OCI-LY3 (cell line): ENCODE results near the gene LMO7.

ENCODE experiments used
- H2AFZ ChIP-seq: fragments of 200-600, 300-600 bp; shearing (Covaris generic); 2 replicates; pipeline ENCODE4 v1.6.0; 2014; ENCODE audit warnings: antibody characterized with exemption, low read depth, low read length
- H3K27ac ChIP-seq: fragments of 200-600, 300-600 bp; sonication (generic); 2 replicates; pipeline ENCODE4 v1.5.1; 2014; ENCODE audit warnings: mild to moderate bottlenecking, low read length, moderate library complexity, mixed read lengths
- H3K27me3 ChIP-seq: fragments of 200-600, 300-600 bp; sonication (generic); 2 replicates; pipeline ENCODE4 v1.6.1; 2014; ENCODE audit warnings: low read depth, low read length, mixed read lengths
- H3K36me3 ChIP-seq: fragments of 200-600, 300-600 bp; sonication (generic); replicated peaks from 2 replicates; pipeline ENCODE3; 2014; ENCODE audit warnings: low read depth, low read length, mixed read lengths
- H3K4me1 ChIP-seq: fragments of 300-600, 200-600 bp; sonication (generic); 2 replicates; pipeline ENCODE4 v1.6.1; 2014; ENCODE audit warnings: low read length, mixed read lengths
- H3K4me2 ChIP-seq: fragments of 200-600, 300-600 bp; sonication (generic); 2 replicates; pipeline ENCODE4 v1.6.1; 2014; ENCODE audit warnings: low read length, mixed read lengths
- H3K4me3 ChIP-seq: fragments of 300-600, 200-600 bp; sonication (generic); 2 replicates; pipeline ENCODE4 v1.5.1; 2014; ENCODE audit warnings: antibody characterized with exemption, mild to moderate bottlenecking, low read length, moderate library complexity
- H3K79me2 ChIP-seq: fragments of 300-600, 200-600 bp; shearing (Covaris generic); 2 replicates; pipeline ENCODE4 v1.6.1; 2014; ENCODE audit warnings: mild to moderate bottlenecking, low read length, mixed read lengths
- H3K9ac ChIP-seq: fragments of 300-600, 200-600 bp; shearing (Covaris generic); 2 replicates; pipeline ENCODE4 v1.6.0; 2014; ENCODE audit warnings: mild to moderate bottlenecking, low read length, moderate library complexity
- H3K9me3 ChIP-seq: fragments of 200-600, 300-600 bp; shearing (Covaris generic); 2 replicates; pipeline ENCODE4 v1.6.1; 2014; ENCODE audit warnings: low read length, mixed read lengths; ENCODE audit not compliant: insufficient read depth
- H4K20me1 ChIP-seq: fragments of 200-600, 300-600 bp; sonication (generic); 2 replicates; pipeline ENCODE4 v1.6.1; 2016; ENCODE audit warnings: low read length, mixed read lengths; ENCODE audit not compliant: insufficient read depth
- CTCF ChIP-seq: fragments of 200-600, 300-600 bp; sonication (generic); IDR thresholded peaks from 2 replicates; pipeline ENCODE4 v1.5.1; 2014; ENCODE audit warnings: antibody characterized with exemption, low read length, low read depth
- EZH2phosphoT487 ChIP-seq: fragments of 200-600 bp; shearing (Covaris generic); IDR thresholded peaks from 2 replicates; pipeline ENCODE4 v1.6.1; 2018; ENCODE audit warnings: antibody characterized with exemption, mixed run types, low read depth

The LMO7 gene

GRCh38 chr13:75643693-75644092 lies 7.6 kb downstream of the LMO7 start:
- Histone ChIP-seq H3K36me3 (peaks cover 5% of the 10 kb centered on the region), H3K9ac (no peak overlapping the region), H3K27ac (no peak overlapping the region), H3K4me1 (peaks cover 31% of the 10 kb centered on the region), H3K9me3 (no peaks in the 10 kb centered on the region), H3K79me2 (peaks cover 5% of the 10 kb centered on the region; the same call in 1 of the 2 replicates), H4K20me1 (no peaks in the 10 kb centered on the region), H2AFZ (no peak overlapping the region), H3K4me2 (no peak overlapping the region), H3K4me3 (no peak overlapping the region), H3K27me3 (no peaks in the 10 kb centered on the region)
- TF ChIP-seq CTCF (no peak), EZH2phosphoT487 (no peak)

- Histone ChIP-seq H3K9me3 (no peaks in the 10 kb centered on the region), H3K36me3 (peaks cover 5% of the 10 kb centered on the region), H3K4me3 (no peak overlapping the region), H3K4me2 (no peak overlapping the region), H2AFZ (no peak overlapping the region), H4K20me1 (no peaks in the 10 kb centered on the region), H3K4me1 (peaks cover 33% of the 10 kb centered on the region), H3K9ac (no peak overlapping the region), H3K27me3 (no peaks in the 10 kb centered on the region), H3K79me2 (peaks cover 7% of the 10 kb centered on the region; the same call in 1 of the 2 replicates), H3K27ac (no peak overlapping the region)
- TF ChIP-seq CTCF = no peak
- TF ChIP-seq EZH2phosphoT487 = no peak
These were observed 9.0 kb downstream of the LMO7 start for GRCh38 chr13:75645141-75645540.

- no peaks in the 10 kb centered on the region for H3K27me3 ChIP-seq
- H3K36me3 ChIP-seq = peaks cover 5% of the 10 kb centered on the region
- H3K79me2 ChIP-seq = peaks cover 7% of the 10 kb centered on the region; the same call in 1 of the 2 replicates
- peak overlapping the region; percentile 88 for H3K27ac ChIP-seq
- TF ChIP-seq EZH2phosphoT487 (no peak), CTCF (no peak)
- H3K4me2 ChIP-seq = peak overlapping the region; percentile 83
- no peaks in the 10 kb centered on the region for H4K20me1 ChIP-seq
- 0 out of 2 replicates have a peak overlapping the region, but pooled peaks have one; percentile 9 for H2AFZ ChIP-seq
- peaks cover 45% of the 10 kb centered on the region for H3K4me1 ChIP-seq
- H3K9me3 ChIP-seq = no peaks in the 10 kb centered on the region
- H3K4me3 ChIP-seq = peak overlapping the region; percentile 66
- H3K9ac ChIP-seq = peak overlapping the region; percentile 40
These were observed 11.1 kb downstream of the LMO7 start for GRCh38 chr13:75647126-75647784.

- Histone ChIP-seq H3K79me2 (peaks cover 7% of the 10 kb centered on the region; the same call in 1 of the 2 replicates), H3K4me2 (no peak overlapping the region), H3K9me3 (no peaks in the 10 kb centered on the region), H4K20me1 (no peaks in the 10 kb centered on the region), H2AFZ (no peak overlapping the region), H3K9ac (no peak overlapping the region; the same call in 1 of the 2 replicates), H3K27me3 (no peaks in the 10 kb centered on the region), H3K36me3 (peaks cover 5% of the 10 kb centered on the region), H3K27ac (0 out of 2 replicates have a peak overlapping the region, but pooled peaks have one; percentile 11), H3K4me3 (no peak overlapping the region), H3K4me1 (peaks cover 45% of the 10 kb centered on the region)
- TF ChIP-seq EZH2phosphoT487 (no peak), CTCF (no peak)
These were observed 12.3 kb downstream of the LMO7 start for GRCh38 chr13:75648446-75648845.
